OCI-LY3 (cell line): Measurements from ENCODE around the gene LRP4.

ENCODE experiments used
- CTCF ChIP-seq: fragments of 200-600, 300-600 bp; sonication (generic); IDR thresholded peaks from 2 replicates; pipeline ENCODE4 v1.5.1; 2014; ENCODE audit warnings: antibody characterized with exemption, low read length, low read depth
- EZH2phosphoT487 ChIP-seq: fragments of 200-600 bp; shearing (Covaris generic); IDR thresholded peaks from 2 replicates; pipeline ENCODE4 v1.6.1; 2018; ENCODE audit warnings: antibody characterized with exemption, mixed run types, low read depth

GRCh38 chr11:46846510-46846830 is 71.9 kb downstream of the LRP4 start:
- no peak for TF ChIP-seq CTCF
- no peak for TF ChIP-seq EZH2phosphoT487
